HUDEP-2 (cell line): ENCODE results near the gene CYP1A1.

Experiments used
- DNase-seq, 76 experiments: peaks; one replicate each; lab custom pipeline; 2025; ENCODE audit not compliant: unreplicated experiment in 76 of 76; lab: John Stamatoyannopoulos, UW

Gene CYP1A1, protein sequence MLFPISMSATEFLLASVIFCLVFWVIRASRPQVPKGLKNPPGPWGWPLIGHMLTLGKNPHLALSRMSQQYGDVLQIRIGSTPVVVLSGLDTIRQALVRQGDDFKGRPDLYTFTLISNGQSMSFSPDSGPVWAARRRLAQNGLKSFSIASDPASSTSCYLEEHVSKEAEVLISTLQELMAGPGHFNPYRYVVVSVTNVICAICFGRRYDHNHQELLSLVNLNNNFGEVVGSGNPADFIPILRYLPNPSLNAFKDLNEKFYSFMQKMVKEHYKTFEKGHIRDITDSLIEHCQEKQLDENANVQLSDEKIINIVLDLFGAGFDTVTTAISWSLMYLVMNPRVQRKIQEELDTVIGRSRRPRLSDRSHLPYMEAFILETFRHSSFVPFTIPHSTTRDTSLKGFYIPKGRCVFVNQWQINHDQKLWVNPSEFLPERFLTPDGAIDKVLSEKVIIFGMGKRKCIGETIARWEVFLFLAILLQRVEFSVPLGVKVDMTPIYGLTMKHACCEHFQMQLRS

DNA sequence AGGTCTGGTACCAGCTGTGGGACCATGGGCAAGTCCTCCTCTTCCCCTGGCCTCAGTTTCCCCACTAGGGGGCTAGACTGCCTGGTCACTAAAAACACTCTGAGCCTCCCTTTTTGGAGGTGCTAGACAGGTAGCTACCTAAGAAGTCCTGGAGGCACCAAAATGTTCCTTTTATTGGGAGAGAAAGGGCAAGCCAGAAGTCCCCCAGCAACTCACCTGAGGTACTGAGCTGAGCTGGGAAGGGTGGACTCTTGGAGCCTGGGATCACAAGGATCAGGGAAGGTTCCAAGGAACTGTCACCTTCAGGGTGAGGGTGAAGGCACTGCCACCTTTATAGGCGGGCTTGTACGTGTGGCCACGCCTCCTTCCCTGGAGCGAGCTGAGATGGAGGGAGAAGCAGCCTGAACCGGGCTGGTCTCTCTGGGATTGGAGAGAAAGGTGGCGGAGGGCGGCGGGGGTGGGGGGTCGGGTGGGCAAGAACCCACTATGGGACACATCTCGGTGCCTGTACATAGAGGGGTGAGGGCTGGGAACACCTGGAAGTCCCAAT lies at the start of gene CYP1A1:
Gene CYP1A1, minus strand, starts transcription at position 304 of the 550 bp plus-strand sequence. CDS start 2,431 bp downstream, outside the sequence.
- DNase-seq: no peak

DNA sequence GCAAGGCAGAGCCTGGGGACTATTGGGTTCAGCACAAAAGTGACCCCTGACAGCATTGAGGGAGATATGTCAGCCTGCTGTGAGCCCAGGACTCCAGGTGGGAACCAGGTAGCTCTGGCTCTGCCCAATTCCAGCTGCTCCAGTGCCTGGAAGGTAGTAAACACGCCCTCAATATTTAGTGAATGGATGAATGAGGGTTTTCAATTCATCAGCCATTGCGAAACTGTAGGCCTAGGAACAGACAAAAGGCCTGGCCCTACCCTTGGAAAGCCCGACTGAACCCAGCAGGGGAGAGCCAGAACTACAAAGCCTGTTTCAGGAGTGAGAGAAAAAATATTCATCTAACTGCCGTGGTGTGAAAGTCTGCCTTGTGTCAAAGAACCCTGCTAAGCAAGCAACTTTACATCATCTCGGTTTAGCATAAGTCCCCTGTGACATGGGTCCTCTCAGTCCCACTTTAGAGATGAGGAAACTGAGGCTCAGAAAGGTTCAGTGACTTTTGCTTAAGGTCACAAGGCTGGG lies 48.5 kb upstream of the CYP1A1 start:
- no peak for DNase-seq

DNA sequence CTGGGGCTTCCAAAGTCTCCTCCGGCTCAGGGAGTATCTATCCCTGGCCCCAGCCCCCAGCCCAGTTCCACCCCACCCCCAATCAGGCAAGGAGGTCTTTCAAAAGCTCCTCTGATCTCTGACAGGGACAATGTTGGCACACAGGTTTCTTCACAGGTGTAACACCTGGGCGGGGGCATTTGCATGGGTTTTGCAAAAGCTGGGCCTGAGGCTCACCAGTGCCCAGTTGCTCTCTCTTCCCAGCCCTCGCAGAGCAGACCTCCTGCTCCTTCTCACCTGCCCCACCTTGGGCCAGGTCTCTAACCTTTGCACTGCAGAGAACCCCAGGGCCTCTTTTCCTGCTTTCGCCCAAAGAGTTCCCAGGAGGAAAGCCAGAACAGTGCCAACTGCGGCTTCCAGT lies 48.0 kb upstream of the CYP1A1 start:
- no peak for DNase-seq

DNA sequence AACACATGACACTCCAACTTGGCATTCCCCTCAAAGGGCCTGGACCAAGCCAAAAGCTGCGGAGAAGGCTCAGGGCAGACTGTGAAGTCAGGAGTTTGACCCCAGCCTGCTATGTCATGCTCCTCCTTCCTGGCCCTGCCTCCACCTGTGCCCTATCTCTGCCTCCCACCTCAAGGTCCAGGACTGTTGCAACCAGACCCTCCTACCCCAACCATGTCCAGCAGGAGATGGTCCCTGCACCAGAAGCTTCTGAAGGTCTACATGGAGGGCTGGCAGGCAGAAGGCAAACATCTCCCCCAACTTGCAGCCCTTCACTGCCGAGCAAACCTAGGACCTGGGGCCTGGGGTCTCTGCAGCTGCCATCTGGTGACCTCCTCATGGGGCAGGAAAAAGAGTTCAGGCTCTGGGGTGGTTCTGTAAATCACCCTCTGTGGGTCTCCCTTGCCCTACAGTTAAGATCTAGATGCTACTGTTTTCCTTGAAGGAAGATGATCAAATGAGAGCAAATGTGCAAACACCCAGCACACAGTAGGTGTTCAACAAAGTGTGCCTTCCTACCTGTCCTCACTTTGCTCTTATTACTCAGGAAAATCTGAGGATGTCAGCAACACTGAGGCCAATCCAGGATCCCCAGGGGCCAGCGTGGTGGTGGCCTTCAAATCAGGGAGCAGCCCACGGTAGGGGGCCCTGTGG lies 45.0 kb upstream of the CYP1A1 start:
- DNase-seq: no peak

DNA sequence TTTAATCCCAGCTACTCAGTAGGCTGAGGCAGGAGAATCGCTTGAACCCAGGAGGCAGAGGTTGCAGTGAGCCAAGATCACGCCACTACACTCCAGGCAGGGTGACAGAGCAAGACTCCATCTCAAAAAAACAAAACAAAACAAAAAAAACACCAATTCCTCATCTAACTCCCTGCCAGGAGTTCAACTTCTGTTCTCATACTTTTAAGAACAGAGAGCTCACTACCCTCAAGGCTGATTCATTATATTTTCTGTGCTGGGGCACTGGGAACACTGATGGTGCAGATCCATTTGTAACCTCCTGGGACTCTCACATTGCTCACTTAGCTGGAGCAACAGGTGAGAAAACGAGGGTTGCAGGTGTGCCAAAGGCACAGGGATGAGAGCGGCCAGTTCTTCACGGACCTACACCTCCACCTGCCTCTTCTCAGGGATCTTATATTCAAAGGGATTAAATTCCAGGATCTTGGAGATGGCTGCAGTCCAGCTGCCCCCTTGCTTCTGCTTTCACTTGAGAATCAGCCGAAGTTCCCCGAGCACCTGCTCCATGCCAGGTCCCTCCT lies 44.2 kb upstream of the CYP1A1 start:
- DNase-seq: no peak

DNA sequence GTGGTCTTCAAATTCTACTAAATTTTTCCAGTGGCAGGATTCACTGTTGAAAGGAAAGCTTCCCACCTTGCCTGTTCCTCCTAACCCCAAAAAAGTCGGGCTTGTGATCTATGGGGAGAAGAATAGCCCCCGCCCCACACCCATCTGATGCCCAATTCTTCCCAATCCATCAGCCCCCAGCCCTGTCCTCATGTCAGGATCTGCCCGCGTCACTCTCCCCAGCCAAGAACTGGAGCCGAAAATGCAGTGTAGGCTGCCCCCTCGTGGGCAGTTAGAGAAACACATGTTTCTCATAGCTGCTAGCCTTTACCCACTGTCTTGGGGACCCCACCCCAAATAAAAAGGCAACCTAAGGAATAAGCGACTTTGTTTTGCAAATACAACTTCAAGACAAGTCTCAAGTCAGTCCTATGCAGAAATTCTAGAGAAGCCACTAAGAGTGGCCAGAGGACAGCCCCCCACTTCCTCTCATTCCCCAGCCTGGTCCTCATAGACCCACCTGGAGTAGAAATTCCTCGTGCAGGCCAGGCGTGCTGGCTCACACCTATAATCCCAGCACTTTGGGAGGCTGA lies 43.5 kb upstream of the CYP1A1 start:
- DNase-seq: peak in 38 of 76 experiments; percentile 6 to 60 (median 30)

DNA sequence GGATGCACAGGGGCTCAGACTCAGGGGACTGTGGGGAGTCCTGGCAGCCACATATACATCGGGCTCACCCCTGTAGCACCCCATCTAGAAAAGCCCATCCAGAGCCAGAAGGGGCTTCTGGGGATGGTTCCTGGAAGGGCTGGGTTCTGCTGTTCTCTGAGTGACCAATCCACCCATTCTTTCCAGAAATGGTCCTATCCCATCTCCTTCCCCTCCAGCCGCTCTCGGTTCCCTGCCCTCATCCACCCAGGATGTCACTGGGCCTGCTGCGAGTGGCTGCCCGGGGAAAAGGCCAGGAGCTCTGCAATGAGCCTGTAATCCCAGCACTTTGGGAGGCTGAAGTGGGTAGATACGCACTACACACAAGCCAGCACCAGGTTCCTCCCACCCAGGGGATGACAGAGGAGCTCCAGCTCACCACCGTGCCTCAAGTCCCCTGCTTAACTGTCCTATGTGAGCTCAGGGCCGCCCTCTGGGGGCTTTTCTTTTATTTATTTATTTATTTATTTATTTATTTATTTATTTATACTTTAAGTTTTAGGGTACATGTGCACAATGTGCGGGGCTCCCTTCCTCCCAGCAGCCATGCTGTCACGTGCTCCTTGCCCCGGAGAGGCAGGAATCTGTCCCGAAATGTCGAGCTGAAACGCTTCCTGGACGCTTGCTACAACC lies 42.9 kb upstream of the CYP1A1 start:
- DNase-seq: no peak

DNA sequence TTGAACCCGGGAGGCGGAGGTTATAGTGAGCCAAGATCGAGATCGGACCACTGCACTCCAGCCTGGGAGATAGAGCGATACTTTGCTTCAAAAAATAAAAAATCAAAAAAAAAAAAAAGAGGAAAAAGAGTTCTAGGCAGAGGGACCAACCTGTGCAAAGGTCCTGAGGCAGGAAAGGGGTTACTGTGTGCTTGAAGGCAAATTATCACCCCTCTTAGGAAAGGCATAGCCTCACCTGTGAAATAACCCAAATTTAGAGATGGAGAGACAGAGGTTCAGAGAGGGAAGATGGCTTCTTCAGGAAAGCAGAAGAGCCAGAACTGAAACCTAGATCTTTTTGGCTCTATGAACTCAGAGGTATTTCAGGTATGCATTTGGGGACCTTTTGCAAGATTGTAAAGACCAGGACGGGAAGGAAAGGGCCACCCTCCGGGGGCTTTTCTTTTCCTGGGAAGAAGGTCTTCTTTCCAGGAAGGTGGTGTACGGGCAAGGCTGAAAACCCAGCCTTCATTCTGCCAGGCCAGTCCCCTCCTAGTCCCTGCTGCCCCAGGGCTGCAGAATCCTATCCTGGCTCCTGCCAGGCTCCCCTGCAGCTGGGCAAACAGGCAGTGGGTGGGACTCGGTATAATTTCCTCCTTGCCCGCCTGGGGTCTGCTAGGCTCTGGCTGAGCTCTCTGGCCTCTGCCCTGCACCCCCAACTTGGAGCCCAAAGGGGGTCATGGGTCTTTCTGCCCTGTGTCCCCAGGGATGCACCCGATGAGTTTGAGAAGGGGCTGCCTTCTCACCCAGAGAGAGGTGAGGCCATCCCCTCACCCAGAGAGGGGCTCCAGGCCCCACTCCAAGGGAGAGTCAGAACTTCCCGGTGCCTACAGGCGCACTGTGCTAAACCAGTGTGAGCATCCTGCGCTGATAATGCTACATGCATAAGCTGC lies 42.1 kb upstream of the CYP1A1 start:
- no peak for DNase-seq

DNA sequence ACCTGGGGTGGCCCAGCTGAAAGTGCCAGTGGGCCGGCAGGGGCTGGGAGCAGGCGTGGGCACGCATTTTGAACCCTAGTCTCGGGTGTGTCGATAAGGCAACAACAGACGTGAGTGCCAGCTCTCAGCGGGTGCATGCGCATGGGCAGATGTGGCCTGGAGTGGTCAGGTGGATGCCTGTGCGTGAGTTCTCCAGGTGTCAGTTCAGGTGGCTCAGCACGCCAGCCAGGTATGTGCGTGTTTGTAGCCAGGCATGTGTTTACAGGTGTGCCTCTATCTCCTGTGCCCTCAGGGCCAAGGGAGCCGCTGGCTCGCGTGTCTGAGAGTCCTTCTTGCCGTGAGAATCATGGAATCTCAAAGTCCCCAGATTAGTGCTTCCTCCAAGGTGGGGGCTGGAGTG lies 38.1 kb upstream of the CYP1A1 start:
- DNase-seq: no peak

DNA sequence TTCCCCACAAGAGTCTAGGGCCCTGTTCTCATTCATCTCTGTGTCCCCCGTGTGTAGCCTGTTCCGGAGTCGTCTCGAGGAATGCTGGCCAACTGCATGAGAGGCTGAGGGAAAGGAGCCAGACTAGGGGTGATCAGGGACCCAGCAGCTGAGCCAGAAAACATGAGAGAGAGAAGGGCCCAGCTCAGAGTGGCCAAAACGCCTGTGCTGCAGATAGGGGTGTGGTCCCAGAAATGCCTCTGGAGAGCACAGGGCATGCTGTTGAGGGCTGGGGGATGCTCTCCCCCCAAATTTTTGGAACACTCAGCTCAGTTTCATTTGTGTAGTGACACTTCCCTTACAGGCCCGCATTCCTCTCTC lies 37.4 kb upstream of the CYP1A1 start:
- DNase-seq: no peak

DNA sequence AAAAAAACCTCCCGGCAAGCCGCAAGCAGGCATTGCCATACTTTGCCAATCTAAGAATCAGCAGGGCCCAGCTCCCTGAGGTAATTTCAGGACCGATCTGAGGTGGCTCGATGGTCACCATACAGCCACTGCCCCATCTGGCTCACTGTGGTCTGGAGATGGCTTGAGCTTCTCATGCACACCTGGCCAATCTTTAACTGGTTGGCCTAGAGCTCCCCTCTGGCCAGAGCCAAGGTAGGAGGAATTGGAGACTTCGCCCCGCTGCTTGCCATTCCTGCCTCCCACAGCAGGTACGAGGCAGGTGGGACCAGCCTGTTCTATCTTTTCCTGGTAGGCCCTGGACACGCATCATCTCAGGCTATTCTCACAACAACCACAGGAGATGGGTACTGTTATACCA lies 33.4 kb upstream of the CYP1A1 start:
- DNase-seq: no peak

DNA sequence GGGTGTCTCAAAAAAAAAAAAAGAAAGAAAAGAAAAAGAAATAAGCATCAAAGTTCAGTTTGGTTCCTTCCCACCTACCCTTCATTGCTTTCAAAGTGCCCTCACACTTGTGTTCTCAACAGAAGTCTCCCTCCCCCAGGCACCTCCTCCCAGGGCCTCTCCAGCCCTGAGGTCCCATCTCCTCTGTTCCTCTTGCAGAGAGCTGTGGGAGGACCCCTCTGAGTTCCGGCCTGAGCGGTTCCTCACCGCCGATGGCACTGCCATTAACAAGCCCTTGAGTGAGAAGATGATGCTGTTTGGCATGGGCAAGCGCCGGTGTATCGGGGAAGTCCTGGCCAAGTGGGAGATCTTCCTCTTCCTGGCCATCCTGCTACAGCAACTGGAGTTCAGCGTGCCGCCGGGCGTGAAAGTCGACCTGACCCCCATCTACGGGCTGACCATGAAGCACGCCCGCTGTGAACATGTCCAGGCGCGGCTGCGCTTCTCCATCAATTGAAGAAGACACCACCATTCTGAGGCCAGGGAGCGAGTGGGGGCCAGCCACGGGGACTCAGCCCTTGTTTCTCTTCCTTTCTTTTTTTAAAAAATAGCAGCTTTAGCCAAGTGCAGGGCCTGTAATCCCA lies 29.4 kb upstream of the CYP1A1 start:
- no peak for DNase-seq

DNA sequence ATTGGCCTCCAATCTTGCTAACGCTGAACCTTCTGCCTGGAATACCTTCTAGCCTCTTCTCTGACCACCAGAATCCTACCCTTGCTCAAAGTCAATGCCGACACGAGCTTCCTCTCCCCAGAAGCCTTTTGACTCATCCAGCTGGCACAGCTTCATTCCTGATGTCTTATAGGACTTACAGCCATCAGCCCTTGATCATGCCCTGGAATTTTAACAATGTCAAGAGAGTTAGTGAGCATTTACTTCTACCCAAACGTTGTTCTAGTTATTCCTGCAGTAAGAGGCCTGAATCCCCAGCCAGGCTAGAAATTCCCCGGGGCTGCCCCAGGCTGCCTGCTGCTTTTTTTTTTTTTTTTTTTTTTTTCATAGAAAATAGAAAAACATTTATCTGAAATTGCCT lies 27.2 kb upstream of the CYP1A1 start:
- DNase-seq: no peak

DNA sequence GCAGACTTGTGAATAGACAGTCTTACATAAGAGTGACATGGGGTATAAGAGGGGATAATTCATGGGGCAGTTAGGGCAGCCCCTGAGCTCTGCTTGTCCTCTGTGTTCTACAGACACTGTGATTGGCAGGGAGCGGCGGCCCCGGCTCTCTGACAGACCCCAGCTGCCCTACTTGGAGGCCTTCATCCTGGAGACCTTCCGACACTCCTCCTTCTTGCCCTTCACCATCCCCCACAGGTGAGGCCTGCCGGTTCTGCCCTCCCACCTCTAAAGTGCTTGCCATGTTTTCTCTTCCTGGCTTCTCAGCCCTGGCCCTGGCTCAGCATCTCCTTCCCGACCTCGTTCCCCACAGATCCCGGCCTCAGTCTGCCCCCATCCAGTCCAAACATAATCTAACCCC lies 26.7 kb upstream of the CYP1A1 start:
- DNase-seq: no peak

DNA sequence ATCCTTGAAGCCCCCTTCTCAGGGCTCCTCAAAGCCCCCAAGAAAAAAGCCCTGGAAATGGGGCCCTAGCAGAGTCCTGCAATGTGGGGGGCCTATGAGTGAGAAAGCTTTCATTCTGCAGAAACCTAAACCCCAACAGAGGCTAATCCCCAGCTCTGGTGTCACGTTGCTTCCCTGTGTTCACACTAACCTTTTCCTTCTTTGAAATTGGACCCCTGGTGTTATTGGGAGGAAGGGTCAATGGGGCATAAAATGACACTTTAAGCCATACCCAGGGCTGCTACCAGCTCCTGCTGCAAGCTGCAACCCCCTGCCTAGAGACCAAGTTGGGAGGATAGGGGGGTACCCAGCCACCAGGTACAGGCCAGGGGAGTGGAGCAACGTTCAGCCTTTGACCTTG lies 25.4 kb upstream of the CYP1A1 start:
- DNase-seq: no peak

DNA sequence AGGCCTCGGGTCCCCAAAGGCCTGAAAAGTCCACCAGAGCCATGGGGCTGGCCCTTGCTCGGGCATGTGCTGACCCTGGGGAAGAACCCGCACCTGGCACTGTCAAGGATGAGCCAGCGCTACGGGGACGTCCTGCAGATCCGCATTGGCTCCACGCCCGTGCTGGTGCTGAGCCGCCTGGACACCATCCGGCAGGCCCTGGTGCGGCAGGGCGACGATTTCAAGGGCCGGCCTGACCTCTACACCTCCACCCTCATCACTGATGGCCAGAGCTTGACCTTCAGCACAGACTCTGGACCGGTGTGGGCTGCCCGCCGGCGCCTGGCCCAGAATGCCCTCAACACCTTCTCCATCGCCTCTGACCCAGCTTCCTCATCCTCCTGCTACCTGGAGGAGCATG lies 24.5 kb upstream of the CYP1A1 start:
- no peak for DNase-seq

DNA sequence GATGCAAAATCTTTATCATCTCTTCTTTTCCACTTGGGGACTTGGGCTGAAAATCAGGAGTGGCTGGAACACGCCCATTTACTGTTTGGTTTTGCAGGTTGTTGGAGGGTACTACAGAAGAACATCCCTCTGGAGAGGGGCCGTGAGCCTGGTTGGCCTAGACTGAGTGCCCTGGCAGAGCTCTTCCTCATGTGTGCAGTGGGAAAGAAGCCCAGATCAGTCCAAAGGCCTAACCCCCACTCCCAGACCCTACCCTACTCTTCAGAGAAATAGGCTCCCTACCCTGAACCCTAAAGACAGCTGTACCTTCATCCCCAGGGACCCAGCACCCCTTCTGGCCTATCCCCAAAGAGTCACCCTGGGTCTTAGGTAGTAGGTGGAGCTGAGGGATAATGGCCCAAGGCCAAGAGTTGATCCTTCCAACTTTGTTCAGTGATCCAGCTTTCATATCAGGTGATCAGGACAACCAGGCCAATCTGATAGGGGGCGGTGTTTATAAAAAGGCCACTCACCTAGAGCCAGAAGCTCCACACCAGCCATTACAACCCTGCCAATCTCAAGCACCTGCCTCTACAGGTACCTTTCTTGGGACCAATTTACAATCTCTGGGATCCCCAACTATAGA lies 23.1 kb upstream of the CYP1A1 start, which contains the start of gene CYP1A2:
Gene CYP1A2, plus strand, starts transcription at position 524 of the 625 bp plus-strand sequence. CDS start 894 bp downstream, outside the sequence.
- DNase-seq: no peak

DNA sequence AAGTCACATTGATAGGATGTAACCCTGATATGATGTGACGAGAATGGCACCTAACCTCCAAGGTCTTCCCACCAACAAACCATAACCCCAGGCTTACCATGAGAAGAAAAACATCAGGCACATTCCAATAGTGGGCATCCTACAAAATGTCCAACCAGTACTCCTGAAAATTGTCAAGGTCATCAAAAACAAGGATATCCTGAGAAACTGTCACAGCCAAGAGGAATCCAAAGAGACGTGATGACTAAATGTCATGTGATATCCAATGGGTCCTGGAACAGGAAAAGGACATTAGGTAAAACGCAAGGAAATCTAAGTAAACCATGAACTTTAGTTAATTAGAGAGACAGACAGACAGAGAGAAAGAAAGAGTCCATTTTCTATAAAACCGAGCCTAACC lies 21.1 kb upstream of the CYP1A1 start:
- DNase-seq: no peak
